ENCODE data around the gene PLXDC2.

PLXDC2 gene

GRCh38 chr10:20006169-20006870 lies 190.1 kb downstream of the PLXDC2 start:
- Histone ChIP-seq H3K9me3 (ENCODE audit: insufficient read depth, low read depth, low read length) (no peaks in the 10 kb centered on the region), H3K9ac (ENCODE audit: low read depth, low read length, poor library complexity, severe bottlenecking) (no peak overlapping the region), H3K27me3 (ENCODE audit: insufficient read depth, low read length, poor library complexity, severe bottlenecking) (no peaks in the 10 kb centered on the region), H2AFZ (ENCODE audit: low read length) (no peak overlapping the region), H4K20me1 (ENCODE audit: insufficient read depth, low read length, poor library complexity, severe bottlenecking) (no peaks in the 10 kb centered on the region), H3K4me3 (ENCODE audit: low read length, poor library complexity, severe bottlenecking) (no peak overlapping the region), H3K36me3 (ENCODE audit: insufficient read depth, low read length) (no peaks in the 10 kb centered on the region), H3K79me2 (ENCODE audit: insufficient read depth, low read length) (no peaks in the 10 kb centered on the region), H3K4me2 (ENCODE audit: low read depth, low read length, poor library complexity, severe bottlenecking) (no peak overlapping the region), H3F3A (ENCODE audit: low read depth) (no peaks in the 10 kb centered on the region), H3K4me1 (ENCODE audit: insufficient read depth, low read length, poor library complexity, severe bottlenecking) (no peaks in the 10 kb centered on the region), H3K9me2 (replicated peaks; ENCODE audit: low read depth, low read length) (no peaks in the 10 kb centered on the region)
- TF ChIP-seq EZH2phosphoT487 (IDR thresholded peaks at IDR 0.05; ENCODE audit: borderline replicate concordance) (no peak), CTCF (conservative IDR thresholded peaks at IDR 0.05; ENCODE audit: low read length) (no peak)

GRCh38 chr10:20007426-20007825 lies 191.2 kb downstream of the PLXDC2 start:
- Histone ChIP-seq H3K27me3 (ENCODE audit: insufficient read depth, low read length, poor library complexity, severe bottlenecking) (no peaks in the 10 kb centered on the region), H3K9ac (ENCODE audit: low read depth, low read length, poor library complexity, severe bottlenecking) (no peak overlapping the region), H3K4me2 (ENCODE audit: low read depth, low read length, poor library complexity, severe bottlenecking) (no peak overlapping the region), H3K9me2 (replicated peaks; ENCODE audit: low read depth, low read length) (no peaks in the 10 kb centered on the region), H3K9me3 (ENCODE audit: insufficient read depth, low read depth, low read length) (no peaks in the 10 kb centered on the region), H3K36me3 (ENCODE audit: insufficient read depth, low read length) (no peaks in the 10 kb centered on the region), H3K4me1 (ENCODE audit: insufficient read depth, low read length, poor library complexity, severe bottlenecking) (no peaks in the 10 kb centered on the region), H3K79me2 (ENCODE audit: insufficient read depth, low read length) (no peaks in the 10 kb centered on the region), H3F3A (ENCODE audit: low read depth) (no peaks in the 10 kb centered on the region), H2AFZ (ENCODE audit: low read length) (no peak overlapping the region), H4K20me1 (ENCODE audit: insufficient read depth, low read length, poor library complexity, severe bottlenecking) (no peaks in the 10 kb centered on the region), H3K4me3 (ENCODE audit: low read length, poor library complexity, severe bottlenecking) (no peak overlapping the region)
- no peak for TF ChIP-seq CTCF (conservative IDR thresholded peaks at IDR 0.05; ENCODE audit: low read length)
- TF ChIP-seq EZH2phosphoT487 (IDR thresholded peaks at IDR 0.05; ENCODE audit: borderline replicate concordance): no peak

- no peak for TF ChIP-seq CTCF (conservative IDR thresholded peaks at IDR 0.05; ENCODE audit: low read length)
- TF ChIP-seq EZH2phosphoT487 (IDR thresholded peaks at IDR 0.05; ENCODE audit: borderline replicate concordance): no peak
- Histone ChIP-seq H3K9me2 (replicated peaks; ENCODE audit: low read depth, low read length) (no peaks in the 10 kb centered on the region), H3K36me3 (ENCODE audit: insufficient read depth, low read length) (no peaks in the 10 kb centered on the region), H3K4me1 (ENCODE audit: insufficient read depth, low read length, poor library complexity, severe bottlenecking) (no peaks in the 10 kb centered on the region), H4K20me1 (ENCODE audit: insufficient read depth, low read length, poor library complexity, severe bottlenecking) (no peaks in the 10 kb centered on the region), H3K9ac (ENCODE audit: low read depth, low read length, poor library complexity, severe bottlenecking) (no peak overlapping the region), H3K27me3 (ENCODE audit: insufficient read depth, low read length, poor library complexity, severe bottlenecking) (no peaks in the 10 kb centered on the region), H2AFZ (ENCODE audit: low read length) (no peak overlapping the region), H3K79me2 (ENCODE audit: insufficient read depth, low read length) (no peaks in the 10 kb centered on the region), H3K9me3 (ENCODE audit: insufficient read depth, low read depth, low read length) (no peaks in the 10 kb centered on the region; the same call in 1 of the 2 replicates), H3F3A (ENCODE audit: low read depth) (no peaks in the 10 kb centered on the region), H3K4me3 (ENCODE audit: low read length, poor library complexity, severe bottlenecking) (no peak overlapping the region), H3K4me2 (ENCODE audit: low read depth, low read length, poor library complexity, severe bottlenecking) (no peak overlapping the region)
These were observed 197.9 kb downstream of the PLXDC2 start for GRCh38 chr10:20013991-20014750.

Measured in Loucy (cell line).